NCI-H774 (cell line): ENCODE data around the gene BCL10.
"Not testable (repeated sequence)": the region's sequence is repeated elsewhere in the genome, so short reads cannot be mapped to it uniquely, and the experiment has no call there.

Experiments used
- DNase-seq: peaks from one replicate; lab custom pipeline; 2025; lab: John Stamatoyannopoulos, UW

BCL10 gene

GRCh38 chr1:85264150-85264549, 12.3 kb downstream of the BCL10 start:
- DNase-seq, result no peak

DNA sequence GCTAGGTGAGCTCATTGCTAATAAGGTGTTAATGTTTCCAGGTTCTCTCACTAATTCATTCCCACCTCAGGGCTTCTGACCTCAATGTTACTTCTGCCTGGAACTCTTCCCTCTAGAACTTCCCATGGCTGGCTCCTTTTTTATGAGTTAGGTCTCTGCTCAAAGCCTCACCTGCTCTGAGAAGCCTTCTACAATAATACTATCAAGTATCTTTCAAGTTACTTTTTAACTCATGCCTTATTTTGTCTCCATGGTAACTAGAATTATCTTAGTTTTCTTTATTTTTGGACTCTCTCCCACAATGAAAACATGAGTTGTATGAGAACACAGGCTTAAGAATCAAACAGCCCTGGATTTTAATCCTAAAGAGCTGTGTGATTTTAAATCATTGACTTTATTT, 13.4 kb downstream of the BCL10 start:
- DNase-seq, result no peak

- DNase-seq, result no peak
Measured at GRCh38 chr1:85259912-85260274, 16.5 kb downstream of the BCL10 start.

DNA sequence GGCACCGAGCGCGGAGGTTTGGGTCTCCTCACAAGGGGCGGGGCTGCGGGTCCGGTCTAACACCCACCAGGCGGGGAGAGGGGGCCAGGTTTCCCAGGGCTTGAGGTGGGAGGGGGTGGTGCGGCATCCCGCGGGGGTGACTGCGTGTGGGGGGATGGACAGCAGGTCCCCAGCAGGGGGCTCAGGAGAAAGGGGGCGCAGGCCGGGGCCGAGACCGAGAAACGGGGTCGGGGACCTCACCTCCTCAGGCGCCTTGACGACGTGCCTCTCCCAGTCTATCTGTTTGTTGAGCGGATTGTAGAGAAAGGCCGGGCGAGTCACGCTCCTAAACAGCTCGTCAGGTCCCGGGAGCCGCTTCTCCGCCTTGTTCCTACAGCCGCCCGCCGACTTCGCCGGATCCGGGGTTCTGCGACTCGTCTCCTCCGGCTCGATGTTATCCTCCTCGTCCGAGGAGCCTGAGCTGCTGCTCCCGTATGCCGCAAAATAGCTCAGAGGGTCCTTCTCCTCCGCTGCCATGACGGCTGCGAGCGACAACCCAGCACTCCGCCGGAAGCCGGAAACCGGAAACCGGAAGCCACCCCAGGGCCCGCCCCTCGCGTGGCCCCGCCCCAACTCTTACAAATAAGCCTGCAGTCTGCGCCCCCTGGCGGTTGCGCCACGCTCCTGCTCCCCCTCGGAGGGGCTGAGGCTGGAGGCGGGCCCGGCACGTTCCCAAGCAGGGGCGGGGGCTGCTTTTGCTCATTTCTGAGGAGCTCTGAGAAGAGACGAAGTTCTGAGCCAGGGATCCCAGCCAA, 17.1 kb downstream of the BCL10 start, which contains the start of gene C1orf52:
TSS of gene C1orf52 (minus strand) at position 545 of the 794 bp plus-strand sequence. CDS start at position 516, 29 bp downstream.
- peak; percentile 89 for DNase-seq

- DNase-seq, result no peak
Measured at GRCh38 chr1:85258536-85259117, 17.8 kb downstream of the BCL10 start.

GRCh38 chr1:85249042-85249441, 27.4 kb downstream of the BCL10 start:
- DNase-seq, result not testable (repeated sequence)

DNA sequence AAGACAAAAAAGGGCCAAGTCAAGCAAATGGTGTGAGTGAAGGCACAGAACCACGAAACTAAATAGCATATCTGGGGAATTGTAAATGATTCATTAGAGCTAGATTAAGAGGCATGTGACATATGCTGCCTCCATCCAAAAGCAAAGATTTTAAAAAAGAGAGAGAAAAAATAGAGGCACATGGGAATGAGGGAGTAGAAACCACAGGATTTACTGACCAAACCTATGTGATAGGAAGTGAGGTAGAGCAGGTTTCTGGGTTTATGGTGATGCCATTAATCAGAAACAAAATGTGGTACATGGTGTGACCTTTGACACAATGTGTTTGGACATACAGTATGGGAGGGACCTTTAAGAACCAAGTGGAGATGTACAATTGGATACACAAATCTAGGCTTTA, 30.5 kb downstream of the BCL10 start:
- no peak for DNase-seq

- DNase-seq, result no peak
Measured at GRCh38 chr1:85245456-85245855, 31.0 kb downstream of the BCL10 start.

DNA sequence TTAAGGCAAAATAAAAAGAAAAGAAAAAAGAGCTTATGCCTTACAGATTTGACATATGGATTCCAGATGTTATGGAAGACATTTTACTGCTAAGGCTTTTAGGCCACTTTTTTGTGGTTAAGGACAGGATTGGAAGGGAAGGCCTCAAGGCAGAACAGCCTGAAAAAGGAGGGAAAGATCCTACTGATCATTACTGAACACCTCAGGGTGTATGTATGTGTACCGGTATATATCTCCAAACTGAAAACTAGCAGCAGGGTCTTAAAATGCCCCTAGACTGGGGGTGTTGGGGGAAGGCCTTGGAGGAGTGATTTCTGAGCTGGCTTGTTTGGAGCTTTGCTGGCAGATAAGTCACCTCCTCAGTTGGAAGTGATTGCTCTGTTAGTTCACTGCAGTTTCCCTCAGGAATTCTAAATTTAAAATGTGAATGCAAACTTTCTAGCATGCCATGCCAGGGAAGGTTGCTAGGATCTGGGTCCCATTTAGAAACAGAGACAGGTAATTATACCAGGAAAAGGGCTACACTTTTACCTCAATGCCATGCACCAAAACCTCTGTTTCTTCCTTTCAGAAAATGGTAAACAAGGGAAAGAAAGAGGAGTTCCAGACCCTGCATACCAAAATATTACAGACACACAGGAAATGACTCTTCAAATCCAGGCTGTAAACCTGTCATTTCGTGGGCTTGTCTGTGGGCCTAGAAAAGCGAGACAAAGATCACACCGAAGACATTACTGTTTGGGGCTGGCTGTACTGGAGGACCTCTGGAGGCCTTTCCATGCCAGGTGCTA, 32.0 kb downstream of the BCL10 start:
- DNase-seq, result no peak

DNA sequence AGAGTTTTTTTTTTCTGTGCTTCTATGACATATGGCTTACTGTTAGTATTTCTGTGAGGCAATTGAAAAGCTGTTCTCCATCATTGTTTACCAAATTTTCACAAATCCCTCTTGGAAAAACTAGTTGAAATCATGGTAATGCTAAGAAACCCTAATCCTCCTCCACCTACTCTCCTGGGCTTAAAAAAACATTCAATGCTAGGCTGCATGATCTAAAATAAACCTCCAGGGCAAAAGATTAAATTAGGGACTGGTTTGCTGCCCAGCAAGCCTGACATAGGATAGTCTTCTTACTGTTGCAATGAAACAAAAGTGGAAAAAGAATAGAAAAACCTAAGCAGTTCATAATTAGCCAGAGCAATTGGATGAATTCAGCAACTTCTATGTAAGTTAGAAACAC, 33.1 kb downstream of the BCL10 start:
- no peak for DNase-seq

GRCh38 chr1:85240643-85241042, 35.8 kb downstream of the BCL10 start:
- DNase-seq, result no peak

GRCh38 chr1:85240174-85240601, 36.2 kb downstream of the BCL10 start:
- DNase-seq, result no peak

DNA sequence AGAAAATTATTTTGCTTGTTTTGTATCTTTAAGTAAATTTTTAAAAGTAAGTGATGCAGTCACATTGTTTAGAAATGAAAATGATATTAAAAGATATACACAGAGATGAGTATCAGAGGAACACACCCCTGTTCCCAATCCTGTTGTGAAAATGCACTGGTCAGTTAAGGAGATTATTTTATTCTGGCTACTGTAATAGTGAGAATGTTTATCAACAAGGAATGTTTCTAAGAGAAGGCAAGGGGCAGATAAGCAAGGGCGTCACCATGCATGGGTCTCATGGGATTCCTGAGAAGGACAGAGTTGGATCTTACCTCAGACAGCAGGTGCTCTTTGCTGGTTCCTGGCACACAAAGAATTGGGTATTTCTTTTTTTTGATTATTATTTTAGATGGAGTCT, 38.8 kb downstream of the BCL10 start:
- no peak for DNase-seq

DNA sequence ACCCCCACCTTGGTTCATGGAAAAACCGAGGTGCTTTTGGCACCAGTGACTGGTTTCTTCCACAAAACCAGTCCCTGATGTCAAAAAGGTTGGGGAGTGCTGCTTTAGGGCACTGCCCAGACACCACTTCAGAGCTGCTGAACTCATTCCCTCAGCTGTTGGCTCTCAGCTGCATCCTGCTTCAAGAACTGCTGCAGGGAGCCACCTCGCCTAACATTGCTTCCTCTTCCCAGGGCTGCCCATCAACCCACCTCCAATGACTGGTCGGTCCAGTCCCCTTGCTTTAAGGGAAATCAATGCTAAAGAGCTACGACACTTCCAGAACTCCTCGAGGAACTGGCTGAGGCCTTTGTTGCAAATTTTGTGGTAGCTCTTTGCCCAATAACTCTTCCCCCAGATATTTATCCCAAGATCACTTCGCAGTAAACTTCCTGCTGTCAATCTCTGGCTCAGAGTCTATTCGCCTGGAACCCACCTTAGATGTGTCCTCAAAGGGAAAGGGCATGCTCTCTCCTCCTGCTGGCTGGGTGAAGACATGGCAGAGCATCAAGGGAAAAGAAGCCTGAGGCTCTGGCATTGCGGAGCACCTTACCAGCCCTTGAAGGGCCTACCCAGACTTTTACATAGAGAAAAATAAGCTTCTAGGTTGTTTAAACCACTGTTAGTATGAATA, 46.0 kb downstream of the BCL10 start:
- no peak for DNase-seq

GRCh38 chr1:85229574-85230097, 46.8 kb downstream of the BCL10 start:
- DNase-seq, result peak; percentile 76

DNA sequence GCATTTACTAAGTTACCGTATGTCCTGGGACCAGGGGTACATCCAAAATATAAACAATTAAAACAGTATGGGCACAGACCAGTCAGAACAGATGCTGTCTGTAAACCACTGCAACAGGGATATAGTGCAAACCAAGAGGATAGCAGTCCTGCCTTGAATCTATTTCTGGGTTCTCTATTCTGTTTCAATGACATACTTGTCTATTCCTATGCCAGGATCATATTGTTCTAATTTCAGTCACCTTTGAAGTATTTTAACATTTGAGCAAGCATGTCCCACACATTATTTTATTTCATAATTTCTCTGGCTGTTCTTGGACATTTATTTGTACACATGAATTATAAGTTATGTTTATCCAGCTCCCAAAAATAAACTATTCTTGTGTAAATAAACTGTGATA, 47.5 kb downstream of the BCL10 start:
- DNase-seq, result no peak

DNA sequence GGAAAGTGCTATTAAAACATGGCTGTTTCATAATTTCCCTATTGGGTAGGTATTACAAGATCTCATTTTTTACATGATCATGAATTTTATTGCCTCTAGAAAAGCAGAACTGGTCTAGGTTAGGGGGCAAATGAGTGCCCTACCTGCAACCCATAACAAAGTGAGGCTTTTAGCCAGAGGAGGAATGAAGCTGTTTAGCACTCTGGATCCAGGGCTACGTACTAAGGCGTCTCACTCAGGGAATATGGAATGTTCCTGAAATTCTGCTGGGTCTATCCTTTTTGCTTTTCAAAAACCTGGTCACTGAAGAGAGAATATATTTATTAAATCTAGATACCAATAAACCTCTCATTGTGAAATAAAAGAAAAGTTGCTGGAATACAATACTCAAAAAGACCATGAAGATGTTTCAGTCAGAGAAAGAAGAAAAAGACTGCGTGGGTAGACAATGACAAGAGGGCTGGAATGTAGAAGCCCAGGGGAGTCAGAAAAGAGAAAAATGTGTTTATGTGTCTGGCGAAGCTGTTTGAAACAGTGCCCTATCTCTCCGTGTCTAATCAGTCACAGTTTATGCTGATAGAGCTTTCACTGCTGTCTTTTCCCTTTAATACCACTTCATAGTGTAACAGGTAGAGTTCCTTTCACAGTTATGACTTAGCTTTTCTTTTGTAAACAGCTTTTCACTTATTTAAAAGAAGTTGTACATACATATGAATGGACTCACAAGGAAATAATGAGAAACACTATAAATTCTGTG, 50.6 kb downstream of the BCL10 start:
- DNase-seq, result no peak

- peak; percentile 79 for DNase-seq
Measured at GRCh38 chr1:85224734-85225623, 51.5 kb downstream of the BCL10 start.

- DNase-seq, result no peak
Measured at GRCh38 chr1:85224295-85224694, 52.1 kb downstream of the BCL10 start.

DNA sequence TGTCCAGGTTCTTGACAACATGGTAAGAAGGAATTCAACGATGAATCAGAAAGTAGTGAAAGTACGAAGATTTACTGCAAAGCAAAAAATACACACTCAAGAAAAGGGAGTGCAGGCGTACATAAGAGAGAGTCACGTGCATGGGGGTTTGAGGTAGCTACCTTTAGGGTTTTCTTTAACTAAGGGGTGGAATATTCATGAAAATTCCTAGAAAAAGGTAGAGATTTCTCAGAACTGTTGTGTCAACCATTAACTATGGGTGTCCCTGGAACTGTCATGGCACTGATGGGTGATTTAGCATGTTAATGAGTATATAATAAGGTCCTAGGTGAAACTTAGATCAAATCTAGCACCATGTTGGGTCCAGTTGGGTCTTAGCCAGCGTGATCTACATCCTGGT, 53.1 kb downstream of the BCL10 start:
- DNase-seq, result no peak
